Fibroblast of skin of right biceps (primary cell): ENCODE data around the gene WDR76.

Experiments used
- DNase-seq: peaks from one replicate; pipeline ENCODE4 v3.0.0-alpha.2; 2013

WDR76 gene

DNA sequence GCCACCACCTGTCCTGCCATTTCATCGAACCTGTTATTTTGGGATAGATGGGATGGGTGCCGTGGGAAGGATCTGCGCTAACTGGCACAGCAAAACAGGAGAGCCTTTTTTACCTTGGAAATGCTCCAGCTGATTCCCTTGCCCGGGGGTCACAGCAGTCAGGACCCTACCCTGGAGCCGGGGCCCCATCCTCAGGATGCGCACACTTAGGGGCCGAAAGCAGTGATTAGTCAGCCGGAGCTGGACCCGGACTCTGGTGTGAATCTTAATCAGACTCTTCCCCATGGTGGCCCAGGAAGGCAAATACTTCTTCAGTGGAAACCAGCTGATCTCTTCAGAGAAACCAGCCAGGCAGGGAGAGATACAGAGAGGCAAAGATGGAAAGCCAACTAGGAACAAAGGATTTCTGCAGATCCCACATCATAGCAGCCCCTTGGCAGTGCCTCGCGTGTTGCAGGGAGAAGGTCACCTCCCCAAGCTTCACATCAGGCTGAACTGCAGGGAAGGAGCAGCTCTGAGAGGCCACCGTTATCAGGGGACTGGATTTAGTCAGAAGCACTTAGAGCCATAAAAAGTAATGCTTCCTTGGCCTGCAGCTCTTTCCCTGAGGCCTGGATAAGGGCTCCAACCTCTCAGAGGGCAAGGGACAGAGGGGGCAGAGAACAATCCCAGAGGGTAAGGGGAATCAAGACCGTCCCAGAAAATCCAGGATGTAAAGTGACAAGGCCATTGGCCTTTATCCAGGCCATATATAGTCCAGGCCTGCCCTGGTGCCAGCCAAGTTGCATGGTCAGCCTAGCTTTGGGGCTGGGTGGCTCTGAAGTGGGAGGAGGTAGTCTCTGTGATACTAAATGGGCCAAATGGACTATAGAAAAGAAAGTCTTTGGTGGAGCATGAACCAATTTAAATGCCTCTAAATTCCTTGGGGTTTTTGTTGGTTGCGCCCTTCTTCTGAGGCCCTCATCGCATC lies 52.9 kb downstream of the WDR76 start:
- DNase-seq, result no peak

DNA sequence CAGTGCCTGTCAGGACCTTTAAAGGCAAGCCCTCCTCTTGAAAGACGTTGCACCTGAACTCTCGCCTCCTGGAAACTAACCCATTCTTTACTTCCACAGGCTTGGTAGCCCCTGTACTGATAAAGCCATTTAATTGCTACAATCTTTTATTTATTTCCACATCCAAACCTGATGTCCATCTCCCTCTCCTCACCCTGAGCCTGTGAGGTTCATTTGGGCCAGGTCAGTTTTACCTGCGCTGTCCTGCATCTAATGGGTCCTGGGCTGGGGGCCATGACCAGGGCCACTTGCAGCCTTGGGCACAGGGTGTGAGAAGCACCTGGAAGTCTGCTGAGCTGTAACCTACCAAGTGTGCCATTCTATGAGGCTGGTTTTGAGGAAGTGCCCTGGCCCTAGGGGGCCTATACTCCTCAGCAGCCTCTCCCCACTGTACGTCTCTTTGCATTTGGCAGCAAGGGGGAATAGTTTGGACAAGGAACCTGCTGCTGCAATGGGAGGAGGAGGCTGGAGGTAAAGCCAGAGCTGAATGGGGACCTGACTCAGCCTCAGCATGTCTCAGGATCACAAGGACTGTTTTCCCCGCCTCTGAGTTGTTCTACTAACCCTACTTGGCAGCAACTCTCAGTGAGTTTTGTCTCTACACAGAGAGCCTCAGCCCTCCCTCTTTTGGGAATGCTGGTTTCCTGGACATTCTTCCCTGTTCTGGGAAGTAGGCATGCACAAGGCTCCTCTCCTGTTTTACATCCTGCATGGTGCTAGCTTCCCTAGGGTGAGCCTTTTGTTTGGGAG lies 53.8 kb downstream of the WDR76 start:
- no peak for DNase-seq

DNA sequence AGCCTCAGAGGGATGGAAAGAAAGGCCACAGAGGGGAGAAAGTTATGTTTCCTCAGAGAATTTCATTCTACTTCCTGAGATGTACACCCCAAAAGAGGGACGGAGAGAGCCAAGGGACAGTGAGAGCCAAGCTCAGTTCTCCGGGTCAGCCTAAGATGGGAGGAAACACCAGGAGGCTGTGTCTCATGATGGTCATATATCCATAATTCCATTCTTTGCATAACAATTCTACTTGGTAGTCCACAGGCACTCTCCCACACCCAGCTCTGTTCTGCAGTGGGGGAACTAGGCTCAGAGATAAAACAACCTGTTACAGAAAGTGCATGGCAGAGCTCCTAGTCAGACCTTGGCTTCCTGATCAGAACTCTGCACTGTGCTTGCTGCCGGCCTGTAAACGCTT lies 54.4 kb downstream of the WDR76 start:
- DNase-seq, result no peak

DNA sequence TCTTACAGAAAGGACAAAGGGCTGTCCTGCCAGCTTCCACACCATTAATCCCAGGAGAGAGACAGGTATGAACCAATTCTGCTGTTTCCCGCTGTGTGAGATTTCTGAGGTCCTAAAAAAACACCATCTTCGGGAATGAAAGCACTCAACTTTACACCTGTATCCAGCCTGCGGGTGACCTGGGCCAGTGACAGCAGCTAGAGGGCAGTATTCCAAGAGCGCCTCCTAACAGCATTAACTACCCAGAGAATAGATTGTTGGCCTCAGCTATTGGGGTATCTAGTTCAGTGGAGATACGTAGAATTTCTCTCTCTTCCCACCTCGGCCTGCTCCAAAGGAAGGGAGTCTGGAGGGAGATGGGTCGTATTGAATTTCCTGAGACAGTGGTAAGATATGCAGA lies 55.1 kb downstream of the WDR76 start:
- peak; percentile 7 for DNase-seq

DNA sequence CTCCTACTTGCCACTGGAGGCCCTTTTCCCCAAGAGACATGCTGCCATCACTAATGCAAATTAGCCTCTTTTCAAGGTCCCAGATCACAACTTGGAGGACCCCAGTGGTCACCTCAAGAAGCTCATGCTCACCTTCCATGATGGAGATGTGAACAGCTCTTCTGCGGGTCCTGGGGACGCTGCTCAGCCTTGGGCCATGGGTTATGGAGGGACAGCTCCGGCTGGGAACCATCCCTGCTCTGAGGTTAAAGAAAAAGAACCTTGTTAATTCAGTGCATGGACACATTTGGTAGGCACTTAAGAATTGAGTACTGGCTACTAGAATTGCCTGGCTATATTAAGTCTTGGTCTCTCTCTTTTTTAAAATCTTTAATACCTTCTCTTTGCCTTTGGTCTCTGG lies 56.8 kb downstream of the WDR76 start:
- no peak for DNase-seq

DNA sequence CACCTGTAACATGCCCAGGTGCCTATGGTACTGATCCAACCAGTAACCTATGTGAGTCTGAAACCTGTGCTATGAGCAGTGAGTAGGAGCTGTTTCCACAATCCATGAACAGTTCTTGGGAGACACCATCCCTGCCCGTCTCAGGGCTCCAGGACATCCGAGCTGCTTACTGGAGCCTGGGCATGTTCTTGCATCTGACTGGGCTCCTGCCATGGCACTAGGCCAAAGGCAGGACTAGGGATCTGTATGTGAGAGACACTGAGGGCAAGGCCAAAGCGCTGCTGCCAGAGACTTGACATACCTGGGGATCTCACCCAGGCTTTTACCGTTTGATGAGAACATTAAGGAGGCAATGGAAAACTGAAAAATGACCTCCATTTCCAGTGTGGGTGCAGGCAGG lies 59.8 kb downstream of the WDR76 start:
- no peak for DNase-seq

DNA sequence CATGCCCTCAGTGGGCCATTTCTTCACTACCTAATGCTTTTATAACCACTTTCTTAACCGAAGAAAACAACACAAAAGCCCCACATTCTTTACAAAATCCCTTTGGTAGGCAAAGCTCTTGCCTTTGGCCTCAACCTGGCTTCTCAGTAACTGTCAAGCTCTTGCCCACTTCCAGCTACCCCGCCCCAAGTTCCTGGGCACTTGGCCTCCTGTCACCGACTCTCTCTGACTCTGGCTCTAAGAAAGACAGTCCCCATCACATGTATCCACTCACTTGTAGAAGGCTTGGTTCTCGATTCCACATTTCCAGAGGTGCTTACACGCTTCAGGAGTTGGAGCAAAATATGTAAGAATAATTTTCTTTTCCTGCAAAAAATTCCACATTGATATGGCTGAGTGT lies 61.1 kb downstream of the WDR76 start:
- DNase-seq, result no peak

DNA sequence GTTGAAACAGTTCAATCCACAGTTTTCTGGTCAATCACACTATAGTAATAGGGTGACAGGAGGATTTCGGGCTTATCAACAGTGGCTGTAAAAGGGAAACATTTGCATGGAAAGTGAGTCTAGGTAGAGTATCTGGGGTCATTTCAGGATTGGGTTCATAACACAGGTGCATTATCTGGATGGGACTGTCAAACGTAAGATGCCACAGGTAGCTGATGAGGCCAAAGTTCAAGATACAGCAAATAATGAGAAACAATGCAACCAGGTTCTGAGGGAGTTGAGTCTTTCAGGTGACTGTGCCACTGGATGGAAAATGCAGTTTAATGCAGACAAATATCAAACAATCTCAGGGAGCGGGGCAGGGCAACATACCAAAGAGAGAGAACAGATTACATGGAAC lies 62.2 kb downstream of the WDR76 start:
- DNase-seq, result no peak

DNA sequence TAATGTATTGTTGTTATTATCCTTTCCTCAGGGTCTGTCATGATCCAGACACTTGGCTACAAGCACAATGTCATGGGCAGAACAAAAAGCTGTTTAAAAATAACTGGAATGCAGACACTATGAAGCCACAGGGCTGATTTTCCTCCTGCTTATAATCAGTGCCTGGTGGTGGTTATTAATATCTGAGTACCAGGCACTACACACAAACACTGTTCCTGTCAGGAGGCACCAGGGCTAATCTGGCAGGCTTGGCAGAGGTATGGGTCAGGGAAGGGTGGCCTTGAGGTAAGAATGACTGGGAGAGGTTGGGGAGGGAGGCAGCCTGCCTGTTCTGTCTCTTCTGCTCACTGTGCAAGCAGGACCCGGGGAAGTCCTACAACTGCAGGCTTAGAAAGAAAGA lies 67.2 kb downstream of the WDR76 start:
- no peak for DNase-seq

DNA sequence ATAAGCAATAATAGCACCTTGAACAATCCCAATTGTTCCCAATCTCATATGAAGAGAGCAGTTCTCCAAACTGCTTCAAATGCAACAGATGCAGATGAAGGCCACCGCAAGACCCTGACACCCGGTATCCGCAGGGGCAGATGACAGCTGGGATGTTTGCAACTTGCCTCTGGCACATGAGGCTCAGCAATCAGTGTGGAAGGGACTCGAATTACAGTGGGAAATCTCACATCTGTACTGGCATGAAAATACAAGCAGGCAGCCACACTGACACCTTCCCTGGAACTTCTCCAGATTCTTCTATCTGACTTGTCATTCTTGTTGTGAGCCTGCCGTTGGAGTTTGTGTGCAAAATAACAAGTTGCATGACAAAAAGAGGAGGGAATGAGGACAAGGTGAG lies 68.8 kb downstream of the WDR76 start:
- no peak for DNase-seq

DNA sequence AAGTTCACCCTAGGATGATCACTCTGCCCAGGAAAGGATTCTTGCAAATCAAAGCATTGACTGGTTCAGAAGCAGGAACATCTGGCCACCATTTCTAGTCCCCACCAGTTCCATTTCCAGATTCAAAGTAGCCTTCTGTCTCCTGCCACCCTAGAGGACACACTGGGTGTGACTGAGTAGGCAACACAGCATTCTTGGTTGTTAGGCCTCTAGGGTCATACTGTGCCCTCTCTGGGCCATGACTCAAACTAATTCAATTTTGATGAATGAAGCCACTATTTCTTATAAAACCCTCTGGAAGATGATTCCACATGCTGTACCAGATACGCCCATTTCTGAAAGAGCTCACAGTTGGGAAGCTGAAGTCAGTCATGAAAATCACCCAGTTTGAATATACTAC lies 69.7 kb downstream of the WDR76 start:
- no peak for DNase-seq

DNA sequence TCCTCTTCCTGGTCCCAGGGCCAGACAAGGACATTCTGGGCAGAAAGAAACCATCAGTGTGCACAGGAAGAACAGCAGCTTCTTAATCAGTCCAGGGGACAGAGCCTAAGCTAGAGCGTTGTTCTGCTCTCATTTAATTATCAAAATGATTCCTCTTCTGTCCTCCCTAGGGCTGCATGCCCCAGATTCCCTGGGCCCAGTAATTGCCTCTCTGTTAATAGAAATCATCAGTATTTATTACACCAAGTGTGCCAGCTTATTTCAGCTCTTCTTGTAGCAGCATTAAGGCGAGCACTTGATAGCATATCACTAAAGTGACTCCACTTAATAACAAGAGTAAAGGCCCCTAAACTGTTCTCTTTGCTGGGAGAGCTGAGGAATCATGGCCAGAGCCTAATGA lies 72.1 kb downstream of the WDR76 start:
- DNase-seq, result no peak

DNA sequence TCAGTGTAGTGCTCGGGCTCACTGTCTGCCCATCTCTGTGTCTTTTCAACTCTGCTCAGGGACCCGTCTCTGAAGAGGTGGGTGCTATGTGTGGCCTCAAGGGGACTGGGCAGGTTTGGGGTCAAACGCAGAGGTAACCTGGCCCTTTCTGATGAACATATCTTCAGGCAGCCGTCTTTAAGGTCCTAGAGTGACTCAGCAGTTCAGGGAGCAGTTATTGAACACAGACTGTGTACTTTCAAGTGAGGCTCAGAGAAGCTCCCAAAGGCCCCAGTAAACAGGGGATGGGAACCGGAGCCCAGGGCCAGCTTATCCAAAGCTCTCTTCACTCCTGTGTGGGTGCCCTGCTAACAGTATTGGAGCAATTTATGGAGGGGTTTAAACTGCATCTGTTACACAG lies 73.1 kb downstream of the WDR76 start:
- no peak for DNase-seq

DNA sequence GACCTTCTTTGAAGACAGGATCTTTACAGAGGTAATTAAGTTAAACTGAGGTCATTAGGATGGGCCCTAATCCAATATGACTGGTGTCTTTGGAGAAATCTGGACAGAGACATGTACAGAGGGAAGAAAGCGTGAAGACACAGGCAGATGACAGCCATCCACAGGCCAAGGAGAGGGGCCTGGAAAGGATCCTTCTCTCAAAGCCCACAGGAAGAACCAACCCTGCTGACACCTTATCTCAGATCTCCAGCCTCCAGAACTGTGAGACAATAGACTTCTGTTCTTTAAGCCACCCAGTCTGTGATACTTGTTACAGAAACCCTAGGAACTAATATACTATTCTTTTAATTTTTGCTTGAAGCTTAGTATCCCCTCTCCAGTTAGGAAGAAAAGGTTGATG lies 74.2 kb downstream of the WDR76 start:
- DNase-seq, result no peak

DNA sequence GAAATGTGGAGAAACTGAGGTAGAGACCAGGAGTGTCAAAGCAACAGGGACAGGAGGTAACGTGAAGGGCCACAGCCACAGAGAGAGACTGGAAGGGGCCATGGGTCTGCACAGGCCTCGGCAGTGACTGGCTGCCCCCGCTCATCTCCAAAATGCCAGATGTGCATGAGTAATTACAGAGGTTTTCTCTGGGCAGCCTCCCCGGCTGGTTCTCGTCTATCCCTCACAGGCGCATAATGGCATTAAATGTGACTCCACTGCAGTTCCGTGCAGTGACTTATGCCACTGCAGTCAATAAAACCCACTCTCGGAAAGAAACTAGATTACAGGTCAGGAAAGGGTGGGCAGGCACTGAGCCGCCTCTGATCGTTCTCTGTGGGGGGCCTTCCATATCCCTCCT lies 74.7 kb downstream of the WDR76 start:
- DNase-seq, result no peak

DNA sequence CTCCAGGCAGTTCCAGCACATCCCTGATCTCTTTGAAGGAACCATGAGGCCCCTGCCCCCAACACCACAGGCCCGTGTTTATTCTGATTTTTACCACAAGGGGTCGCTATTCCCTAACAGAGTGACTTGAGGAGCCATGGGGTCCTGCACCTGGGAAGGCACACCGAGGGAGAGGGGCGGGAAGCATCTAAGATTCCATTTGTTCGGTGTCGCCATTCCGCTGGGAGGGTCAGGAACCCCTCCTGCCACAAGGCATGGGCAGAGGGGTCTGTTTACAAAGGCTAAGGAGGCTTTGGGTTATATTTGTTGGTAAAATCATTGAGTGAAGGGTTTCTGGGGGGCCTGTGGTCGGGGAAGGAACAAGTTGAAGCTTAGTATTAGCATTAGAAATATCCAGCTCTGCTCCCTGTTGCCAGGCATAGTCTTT lies 77.1 kb downstream of the WDR76 start:
- peak; percentile 69 for DNase-seq

DNA sequence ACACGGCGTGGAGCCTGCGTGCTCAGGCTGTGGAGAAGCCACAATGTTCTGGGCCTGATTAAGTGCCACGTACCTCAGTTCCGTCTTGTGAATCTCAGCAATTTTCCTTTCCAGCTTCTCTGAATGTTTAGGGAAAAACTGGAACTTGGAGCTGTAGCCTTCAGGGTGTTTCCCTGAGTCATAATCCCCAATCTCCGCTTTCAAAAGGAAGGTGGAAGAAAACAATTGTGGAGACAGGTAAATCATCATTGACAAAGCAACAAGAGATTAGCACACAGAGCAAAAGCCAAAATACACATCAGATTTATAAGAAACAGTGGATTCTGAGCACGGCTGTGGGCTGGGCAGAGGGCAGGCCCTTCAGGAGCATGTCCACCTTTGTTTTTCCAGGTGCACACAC lies 79.0 kb downstream of the WDR76 start:
- DNase-seq, result no peak

DNA sequence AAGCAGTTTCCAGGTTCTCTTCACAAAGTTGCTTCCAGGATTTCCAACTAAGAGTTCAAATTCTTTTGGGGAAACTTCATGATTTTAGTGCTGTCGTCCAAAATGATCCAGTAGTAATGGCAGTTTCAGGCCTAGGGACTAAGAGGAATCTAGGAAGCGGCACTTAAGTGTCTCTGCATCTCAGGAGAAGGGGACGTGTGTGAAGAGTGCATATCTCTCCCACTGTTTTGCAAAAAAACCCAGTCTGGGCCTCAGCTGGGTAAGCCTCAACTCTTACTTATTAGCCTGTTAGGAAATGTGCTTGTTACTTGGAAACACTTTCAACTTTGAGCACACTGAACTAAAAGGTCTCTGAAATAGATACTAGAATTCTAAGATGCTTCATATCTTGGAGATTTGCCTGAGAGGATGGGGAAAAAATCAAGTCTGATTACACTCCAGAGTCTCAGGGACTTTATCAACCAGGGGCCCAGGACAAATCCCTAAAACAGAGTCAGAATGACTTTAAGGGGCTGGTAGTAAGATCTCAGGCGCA lies 81.8 kb downstream of the WDR76 start:
- no peak for DNase-seq

DNA sequence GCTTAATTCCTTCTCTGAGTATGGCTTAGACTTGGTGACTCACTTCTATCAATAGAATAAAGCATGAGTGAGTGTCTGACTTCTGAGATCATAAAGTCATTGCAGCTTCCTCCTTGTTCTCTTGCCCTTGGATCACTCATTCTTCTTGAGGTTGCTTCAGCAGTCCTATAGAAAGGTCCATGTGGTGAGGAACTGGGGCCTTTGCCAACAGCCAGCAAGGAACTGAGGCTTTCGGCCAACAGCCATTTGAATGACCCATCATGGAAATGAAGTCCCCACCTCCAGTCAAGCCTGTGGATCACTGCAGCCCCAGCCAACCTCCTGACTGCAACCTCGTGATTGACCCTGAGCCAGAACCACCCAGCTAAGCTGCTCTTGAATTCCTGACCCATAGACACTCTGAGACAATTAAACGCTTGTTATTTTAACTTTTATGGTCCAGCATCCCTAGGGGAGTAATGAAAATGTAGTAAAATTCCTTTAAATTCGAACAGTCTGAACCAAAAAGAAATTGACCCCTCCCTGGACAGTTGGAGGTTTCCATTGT lies 84.5 kb downstream of the WDR76 start:
- peak; percentile 97 for DNase-seq

DNA sequence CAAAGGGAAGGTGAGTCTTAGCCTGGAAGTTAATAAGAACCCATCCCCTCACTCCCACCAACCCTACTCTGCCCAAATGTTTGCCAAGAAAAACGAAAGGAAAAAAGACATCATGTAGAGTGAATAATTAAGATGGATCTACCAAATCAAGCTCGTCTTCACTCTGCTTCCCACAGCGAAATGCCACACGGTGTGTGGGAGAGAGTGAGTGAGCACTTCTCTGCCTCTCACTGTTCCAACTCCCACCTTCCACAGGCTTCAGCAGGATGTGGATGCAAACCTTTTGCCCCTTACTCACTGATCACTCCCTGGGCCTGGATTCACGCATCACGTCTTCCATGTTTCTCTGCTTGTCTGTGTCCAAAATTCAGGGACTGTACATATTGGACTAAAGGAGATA lies 85.4 kb downstream of the WDR76 start:
- DNase-seq, result peak; percentile 21

DNA sequence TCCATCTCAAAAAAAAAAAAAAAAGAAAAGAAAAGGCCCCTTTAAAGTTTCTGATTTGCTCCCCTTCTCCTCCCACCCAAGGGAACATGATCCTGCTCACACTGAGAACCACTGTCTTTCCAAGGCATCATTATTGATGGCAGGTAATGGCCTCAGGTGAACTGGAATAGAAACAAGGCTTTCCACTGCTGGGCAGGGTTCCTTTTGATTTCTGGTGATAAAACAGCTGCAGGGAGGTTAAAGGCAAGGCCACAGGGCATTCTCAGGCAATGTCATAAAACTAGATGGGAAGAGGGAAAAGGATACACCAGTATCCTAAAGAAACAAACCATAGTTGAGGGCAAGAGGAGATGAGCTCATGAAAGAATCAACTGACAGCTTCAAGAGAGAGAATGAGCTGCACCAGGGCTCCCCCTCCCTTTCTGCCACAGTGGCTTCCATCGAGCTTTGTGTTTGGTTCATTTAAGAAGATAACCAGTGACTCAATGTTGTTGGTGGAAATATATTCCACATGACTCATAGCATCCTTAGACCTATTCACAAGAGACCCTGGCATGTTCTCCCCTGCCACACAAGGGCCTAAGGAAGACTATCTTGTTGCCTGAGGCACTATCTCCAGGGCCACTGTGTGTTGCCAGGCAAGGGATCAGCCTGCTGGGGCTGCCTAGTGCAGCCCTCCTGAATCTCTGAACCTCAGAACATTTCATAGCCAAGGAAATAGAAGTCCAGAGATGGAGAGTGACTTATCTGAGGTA lies 86.4 kb downstream of the WDR76 start:
- peak; percentile 99 for DNase-seq

DNA sequence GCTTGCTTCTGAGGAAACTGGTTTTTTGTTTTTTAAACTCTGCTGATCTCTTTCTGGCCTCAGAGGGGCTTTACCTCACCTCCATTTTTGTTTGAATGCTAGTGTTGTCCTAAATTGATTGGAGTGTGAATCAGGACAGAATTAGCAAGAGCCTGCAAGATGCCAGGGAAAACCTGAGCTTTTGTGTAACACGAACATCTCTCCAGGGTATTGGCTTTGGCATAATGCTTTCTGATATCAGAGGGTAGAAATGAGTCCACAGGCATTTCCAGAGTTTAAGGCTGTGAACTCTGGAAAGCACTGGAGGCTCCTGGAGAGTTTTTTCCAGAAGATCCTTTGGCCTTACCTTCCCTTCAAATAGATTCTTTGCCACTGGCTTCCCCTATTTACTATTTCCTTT lies 87.1 kb downstream of the WDR76 start:
- no peak for DNase-seq
